GM18951 (cell line): ENCODE results near the gene CPLX1.

ENCODE experiments used
- POLR2A ChIP-seq: IDR thresholded peaks from 4 replicates; pipeline ENCODE4 v1.6.1; 2011; ENCODE audit warnings: mild to moderate bottlenecking; ENCODE audit not compliant: insufficient read length, insufficient read depth; ENCODE audit errors: extremely low read depth
- in situ Hi-C: fragments of 300-500 bp; cut with MboI; formaldehyde crosslinking; loops from one replicate; pipeline ENCODE4 v1.12.0; 2022; ENCODE audit warnings: low sequenced_read_pairs, mixed read lengths, inconsistent platforms; ENCODE audit not compliant: unreplicated experiment

The CPLX1 gene

DNA sequence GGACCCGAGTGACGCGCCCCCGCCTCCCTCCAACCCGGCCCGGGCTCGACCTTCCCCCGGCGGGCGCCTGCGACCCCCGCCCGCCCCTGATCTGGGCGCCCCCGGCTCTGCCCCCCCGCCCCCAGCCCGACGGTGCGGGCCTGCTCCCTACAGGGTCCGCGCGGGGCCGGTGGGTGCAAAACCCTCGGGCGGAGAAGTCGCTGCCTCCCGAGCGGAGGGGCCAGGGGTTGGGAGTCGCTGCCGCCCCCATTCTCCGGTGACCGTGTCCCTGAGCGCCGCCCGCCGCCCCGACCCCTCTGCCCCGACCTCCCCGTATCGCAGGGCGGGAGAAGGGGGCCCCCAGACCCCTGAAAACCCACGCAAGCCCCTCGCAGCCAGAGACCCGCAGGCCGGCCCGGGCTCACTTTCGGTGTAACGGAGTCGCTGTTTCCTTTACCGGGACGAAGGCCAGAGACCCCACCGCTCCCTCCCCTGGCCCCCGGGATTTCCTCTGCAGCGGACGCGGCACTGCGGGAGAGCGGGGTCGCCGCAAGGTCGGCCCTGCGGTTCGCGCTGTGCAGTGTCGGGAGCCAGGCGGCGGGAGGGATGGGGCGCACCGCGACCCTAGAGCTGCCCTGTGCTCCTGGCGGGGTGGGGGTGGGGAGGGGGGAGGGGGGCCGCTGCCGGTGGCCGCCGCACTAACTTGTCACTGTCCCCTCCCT lies 729 bp upstream of the CPLX1 start:
- in situ Hi-C loops, result no loop called here
- no peak for TF ChIP-seq POLR2A

DNA sequence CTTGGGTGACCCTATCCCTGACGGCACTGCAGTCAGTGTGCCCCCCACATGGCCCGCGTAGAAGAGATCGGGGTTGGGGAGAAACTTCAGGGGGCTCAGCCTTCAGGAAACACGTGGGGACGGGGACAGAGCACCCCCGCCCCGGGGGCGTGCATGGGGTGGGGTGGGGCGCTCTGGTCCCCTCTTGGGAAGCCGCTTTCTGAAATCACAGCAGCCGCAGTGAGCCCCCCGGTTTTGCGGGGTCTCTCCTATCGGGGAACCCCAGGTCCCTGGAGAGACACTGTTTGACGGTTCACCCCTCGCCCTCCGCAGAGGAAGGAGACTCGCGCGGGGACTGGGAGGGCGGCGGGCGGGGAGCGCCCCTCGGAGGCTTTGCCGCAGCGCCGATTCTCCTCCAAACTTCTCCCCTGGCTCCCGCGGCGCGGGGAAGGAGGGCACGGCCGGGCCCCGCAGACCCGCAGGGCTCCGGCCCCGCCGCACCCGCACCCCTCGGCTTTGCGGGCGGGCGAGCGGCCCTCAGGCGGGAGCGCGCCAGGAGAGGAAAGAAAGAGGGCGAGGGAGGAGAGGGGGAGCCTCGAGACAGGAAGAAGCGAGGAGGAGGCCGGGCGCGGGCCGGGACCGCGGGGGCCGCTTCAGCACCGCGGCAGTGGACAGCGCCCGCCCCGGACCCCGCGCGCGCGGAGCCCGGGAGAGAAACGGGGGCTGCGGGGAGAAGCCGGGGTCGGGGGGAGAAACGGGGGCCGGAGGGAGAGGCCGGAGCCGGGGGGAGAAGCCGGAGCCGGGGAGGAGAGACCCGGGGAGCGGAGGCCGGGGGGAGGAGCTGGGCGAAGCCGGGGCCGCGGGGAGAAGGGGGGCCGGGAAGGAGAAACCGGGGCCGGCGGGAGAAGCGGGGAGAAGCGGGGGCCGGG lies 612 bp downstream of the CPLX1 start:
- in situ Hi-C loops, result no loop called here
- TF ChIP-seq POLR2A, result no peak

DNA sequence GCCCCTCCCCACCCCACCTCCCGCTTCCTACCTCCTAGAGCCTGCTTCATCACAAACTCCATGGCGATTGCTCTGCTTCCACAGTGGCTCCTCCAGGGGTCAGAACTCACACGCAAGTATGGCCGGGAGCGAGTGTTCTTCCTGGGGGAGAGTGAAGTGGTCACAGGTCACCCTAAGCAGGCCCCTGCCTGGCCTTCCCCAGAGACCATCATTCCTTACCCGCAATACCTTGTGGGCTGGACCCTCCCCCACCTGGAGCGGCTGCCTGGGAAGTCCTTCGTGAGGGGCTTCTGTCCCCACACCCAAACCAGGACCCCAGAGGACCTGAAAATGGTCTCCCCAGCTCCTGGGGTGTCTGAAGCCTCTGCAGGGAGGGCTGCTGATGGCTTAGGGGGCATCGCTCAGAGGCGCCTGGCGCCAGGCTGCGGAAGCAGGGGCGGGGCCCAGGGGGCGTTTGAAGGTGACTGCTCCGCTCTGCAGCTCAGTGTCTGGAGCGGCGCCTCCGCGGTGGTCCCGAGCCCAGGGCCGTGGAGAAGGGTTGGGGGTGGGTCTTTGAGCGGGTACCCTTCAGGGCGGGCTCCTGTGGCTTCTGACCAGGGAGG lies 1.4 kb downstream of the CPLX1 start:
- in situ Hi-C loops, result no loop called here
- no peak for TF ChIP-seq POLR2A

DNA sequence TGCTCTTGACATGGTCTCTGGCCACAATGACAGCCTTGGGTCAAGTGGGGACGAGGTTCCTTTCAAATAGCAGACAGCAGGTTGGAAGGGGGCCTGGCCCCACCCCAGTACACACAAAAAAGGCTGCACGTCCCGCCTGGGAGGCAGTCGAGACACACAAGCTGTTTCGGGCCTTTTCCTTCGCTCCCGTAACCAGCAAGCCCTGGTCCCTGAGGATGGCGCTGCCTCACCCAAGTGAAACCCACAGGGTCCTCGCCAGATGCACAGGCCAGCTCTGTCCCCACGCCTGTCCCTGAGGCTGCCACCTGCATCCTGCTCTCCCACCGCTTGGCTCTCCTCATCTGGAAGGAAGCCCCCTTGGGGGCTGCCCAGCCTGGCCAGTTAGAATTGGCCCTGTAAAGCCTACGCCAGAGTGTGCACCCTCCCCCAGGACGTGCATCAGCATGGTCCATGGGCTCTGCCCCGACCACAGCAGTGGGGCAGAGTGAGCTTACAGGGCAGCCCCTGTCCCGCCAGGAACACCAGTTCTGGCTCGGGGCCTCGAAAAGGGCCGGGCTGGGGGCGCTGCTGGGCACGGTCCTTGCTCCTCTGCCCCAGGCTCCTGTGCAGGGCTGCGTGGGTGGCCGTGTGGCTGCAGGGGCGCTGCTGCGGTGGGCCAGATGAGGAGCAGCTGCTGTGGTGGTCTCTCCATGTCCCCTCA lies 2.0 kb downstream of the CPLX1 start:
- in situ Hi-C loops, result no loop called here

DNA sequence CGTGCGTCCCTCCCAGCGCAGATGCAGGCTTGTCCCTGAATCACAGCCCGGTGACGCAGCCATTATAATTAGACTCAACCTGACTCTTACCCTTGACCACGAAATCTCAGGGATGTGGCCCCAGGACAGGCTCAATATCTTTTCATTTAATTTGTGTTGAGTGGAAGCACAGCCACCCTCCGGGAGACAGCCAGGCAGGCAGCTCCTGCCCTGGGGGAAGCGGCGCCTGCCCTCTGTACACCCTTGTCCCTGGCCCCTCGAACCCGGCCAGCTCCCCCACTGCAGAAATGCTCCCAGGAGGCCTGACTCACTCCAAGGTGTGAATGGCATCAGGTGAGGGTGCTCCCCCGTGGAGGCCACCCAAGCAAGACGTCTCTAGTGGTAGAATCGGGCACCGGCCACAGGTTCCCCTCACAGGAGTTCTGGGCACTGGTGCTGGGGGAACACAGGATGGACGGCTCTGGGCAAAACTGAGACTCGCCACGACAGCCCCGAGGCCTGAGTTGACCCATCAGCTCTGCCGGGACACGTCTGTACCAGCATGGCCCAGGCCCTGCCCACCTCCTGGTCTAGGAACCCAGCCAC lies 2.7 kb downstream of the CPLX1 start:
- in situ Hi-C loops, result no loop called here
- TF ChIP-seq POLR2A, result no peak

More for the DNA sequence above, 2.0 kb downstream of the CPLX1 start:
- no peak for TF ChIP-seq POLR2A

DNA sequence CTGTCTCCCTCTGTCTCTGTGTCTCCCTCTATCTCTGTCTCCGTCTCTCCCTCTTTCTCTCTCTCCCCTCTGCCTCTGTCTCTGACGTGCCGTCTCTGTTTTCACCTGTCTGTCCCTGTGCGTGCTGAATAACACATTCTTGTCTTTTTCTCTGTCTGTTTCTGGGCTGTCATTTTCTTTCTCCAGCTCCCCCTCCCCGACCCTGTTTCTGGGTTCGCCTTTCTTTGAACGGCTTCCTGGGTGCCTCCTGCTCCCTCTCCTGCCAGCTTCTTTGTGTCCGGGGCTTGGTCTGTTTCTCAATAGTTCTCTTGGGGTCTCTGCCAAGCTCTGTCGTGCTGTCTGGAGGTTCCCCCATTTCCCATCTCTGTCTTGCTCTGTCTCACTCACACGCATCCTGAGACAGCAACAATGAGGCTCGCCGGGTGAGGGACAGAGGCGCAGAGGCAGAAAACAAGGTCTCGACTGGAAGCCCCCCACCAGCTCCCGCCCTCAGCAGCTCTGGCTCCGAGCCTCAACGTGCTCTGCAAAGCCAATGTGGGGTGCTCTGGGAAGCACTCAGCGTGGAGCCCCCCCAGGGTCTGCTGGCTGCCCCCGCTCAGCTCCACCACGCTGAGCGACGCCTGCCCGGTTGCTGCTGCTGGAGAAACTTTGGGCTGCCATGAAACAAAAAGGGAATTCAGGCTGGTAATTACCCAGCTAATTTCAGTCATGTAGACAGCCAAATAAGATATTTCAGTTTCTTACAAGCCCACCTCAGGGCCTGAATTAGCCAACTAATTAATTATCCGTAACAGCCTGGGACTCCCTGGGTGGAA lies 3.4 kb downstream of the CPLX1 start:
- in situ Hi-C loops, result no loop called here
- TF ChIP-seq POLR2A, result no peak

DNA sequence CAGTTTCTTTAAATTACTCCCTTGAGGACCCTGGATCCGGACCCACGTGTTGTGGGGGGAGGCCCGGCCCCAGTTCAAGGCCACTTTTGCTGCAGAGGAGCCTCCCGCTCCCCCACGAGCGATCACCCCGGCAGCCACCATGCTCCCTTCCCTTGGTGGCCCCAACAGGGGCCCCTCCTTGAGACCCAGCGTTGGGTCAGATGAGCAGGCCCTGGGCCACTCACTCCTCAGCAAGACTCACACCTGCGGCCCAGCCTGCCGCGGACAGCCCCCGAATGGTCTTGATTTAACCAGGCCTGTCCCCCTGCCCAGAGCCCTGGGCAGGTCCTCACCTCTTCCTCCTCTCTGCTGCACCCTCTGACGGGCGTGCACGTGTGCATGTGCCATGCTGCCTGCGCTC lies 4.3 kb downstream of the CPLX1 start:
- in situ Hi-C loops, result no loop called here
- TF ChIP-seq POLR2A, result no peak

DNA sequence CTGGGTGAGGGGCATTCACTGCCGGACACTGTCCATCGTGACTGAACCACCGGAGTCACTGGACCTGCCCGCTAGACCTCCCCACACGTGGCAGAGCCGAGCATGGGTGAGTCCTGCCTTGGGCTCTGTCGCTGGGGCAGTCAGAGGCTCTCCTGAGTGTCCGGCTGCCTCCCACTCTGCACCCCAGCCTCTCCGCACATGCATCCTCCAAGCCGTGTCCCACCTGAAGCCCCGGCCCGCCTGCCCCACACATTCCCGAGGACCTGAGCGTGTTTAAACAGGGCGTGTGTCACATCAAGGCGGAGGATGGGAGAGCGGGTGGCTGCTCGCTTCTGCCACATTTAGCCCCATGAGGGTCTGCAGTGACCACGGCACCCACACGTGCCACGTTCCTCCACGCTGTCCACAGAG lies 4.7 kb downstream of the CPLX1 start:
- in situ Hi-C loops, result no loop called here
- TF ChIP-seq POLR2A, result no peak

DNA sequence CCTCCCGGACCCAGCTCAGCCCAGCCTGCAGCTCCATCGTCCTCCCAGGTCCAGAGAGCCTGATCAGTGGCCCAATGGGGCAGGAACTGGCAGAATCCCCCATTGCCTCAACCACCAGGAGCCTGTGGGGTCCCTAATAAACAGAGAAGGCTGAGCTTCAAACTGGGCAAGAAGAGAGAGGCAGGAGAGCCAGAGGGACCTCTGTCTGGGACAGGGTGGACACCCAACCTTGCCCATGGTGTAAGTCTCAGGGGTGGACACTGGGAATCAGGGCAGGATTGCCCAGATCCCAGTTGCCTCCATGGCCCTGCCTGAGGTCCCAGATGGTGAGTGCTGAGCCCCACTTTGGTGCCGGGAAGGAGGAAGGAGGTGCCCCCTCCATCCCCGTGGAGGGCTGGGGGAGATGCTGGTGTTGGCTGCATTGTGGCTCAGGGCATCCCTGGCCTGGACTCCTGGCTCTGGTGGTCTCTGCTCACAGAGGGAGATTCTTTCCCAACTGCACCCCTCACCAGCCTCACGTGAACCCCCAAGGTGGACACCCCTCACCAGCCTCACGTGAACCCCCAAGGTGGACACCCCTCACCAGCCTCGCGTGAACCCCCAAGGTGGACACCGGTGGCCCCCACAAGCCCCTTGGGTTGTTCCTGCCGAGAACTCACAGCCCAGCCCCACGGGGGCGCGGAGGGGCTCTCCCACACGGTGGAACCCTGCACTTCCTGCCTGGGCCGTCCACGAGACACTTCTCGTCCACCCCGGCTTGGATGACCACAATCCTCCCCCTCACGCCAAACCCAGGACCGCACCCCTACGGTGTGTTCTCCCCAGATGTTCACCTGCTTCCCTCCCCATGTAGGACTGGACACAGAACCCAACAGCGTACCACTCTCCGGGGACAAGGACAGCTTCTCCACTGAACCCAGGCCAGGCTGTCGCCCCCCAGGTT lies 5.4 kb downstream of the CPLX1 start:
- in situ Hi-C loops, result no loop called here
- TF ChIP-seq POLR2A, result no peak

DNA sequence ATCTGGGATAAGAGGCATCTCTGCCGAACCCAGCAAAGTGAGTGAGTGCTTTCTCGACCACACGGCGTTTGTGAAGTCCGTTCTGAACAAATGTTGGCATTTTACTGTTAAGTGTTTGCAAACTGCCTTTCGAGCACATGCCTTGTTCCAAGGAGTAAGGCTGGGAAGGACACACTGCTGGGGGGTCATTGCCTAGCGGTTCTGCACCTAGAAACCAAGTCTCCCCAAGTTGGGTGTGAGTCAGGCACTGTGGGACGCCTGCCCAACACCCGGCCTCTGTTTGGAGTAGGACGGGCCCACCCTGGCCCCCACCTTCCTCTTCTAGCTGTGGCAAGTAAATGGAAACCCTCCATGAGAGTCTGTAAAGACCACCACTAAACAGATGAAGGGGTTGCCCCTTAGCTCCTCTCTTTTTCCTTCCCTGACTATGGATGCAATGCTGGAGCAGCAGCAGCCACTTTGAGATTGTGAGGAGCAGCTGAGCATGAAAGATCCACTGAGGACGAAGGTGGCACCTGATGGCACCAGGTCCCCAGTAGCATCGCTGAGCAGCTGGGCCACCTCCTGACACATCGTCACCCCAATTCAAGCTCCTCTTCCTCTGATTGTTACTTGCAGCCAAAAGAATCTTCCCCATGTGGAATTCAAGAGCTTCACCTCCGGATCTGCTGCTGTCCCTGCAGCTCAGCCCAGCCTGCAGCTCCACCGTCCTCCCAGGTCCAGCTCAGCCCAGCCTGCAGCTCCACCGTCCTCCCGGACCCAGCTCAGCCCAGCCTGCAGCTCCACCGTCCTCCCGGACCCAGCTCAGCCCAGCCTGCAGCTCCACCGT lies 6.3 kb downstream of the CPLX1 start:
- TF ChIP-seq POLR2A, result no peak
- in situ Hi-C loops, result no loop called here
